Neural progenitor cell (in vitro differentiated cells): ENCODE results near the gene DVL2. TPM values are rescaled to one million over a fixed set of nuclear protein-coding genes. Genes with fewer than 3 reads are reported as not detected.
A peak's percentile ranks its signal among the peaks of the same experiment; 100 is the strongest.

Experiments used
- DNase-seq: peaks from one replicate; pipeline ENCODE4 v3.0.0-alpha.2; 2016; ENCODE audit warnings: low spot score
- H2AFZ ChIP-seq: fragments of 200-600 bp; sonication (generic); replicated peaks from 2 replicates; pipeline ENCODE4 v1.6.1; 2016; ENCODE audit warnings: antibody characterized with exemption
- H3F3A ChIP-seq: fragments of 200-600 bp; sonication (generic); 2 replicates; pipeline ENCODE4 v1.6.1; 2016; ENCODE audit warnings: antibody characterized with exemption, low read depth
- H3K27ac ChIP-seq: fragments of 200-600 bp; sonication (generic); 2 replicates; pipeline ENCODE4 v1.5.1; 2016; ENCODE audit warnings: mild to moderate bottlenecking
- H3K27me3 ChIP-seq: fragments of 200-600 bp; sonication (generic); 2 replicates; pipeline ENCODE4 v1.6.1; 2016; ENCODE audit warnings: mild to moderate bottlenecking, moderate library complexity
- H3K36me3 ChIP-seq: fragments of 200-600 bp; sonication (generic); 2 replicates; pipeline ENCODE4 v1.5.1; 2016
- H3K4me1 ChIP-seq: fragments of 200-600 bp; sonication (generic); 2 replicates; pipeline ENCODE4 v1.6.1; 2016; ENCODE audit warnings: mixed run types
- H3K4me2 ChIP-seq: fragments of 200-600 bp; sonication (generic); 2 replicates; pipeline ENCODE4 v1.6.1; 2016
- H3K4me3 ChIP-seq: fragments of 200-600 bp; sonication (generic); 2 replicates; pipeline ENCODE4 v1.5.1; 2016
- H3K79me2 ChIP-seq: fragments of 200-600 bp; sonication (generic); 2 replicates; pipeline ENCODE4 v1.6.1; 2016; ENCODE audit warnings: low read depth
- H3K9ac ChIP-seq: fragments of 200-600 bp; sonication (generic); 2 replicates; pipeline ENCODE4 v1.6.1; 2016
- H3K9me3 ChIP-seq: fragments of 200-600 bp; sonication (generic); 2 replicates; pipeline ENCODE4 v1.5.1; 2016; ENCODE audit warnings: low read depth
- H4K20me1 ChIP-seq: fragments of 200-600 bp; sonication (generic); 2 replicates; pipeline ENCODE4 v1.6.1; 2016; ENCODE audit warnings: low read depth
- H3K27ac Mint-ChIP-seq: 3 replicates; pipeline ENCODE4 v1.8.0; 2021; ENCODE audit warnings: mixed read lengths
- H3K27me3 Mint-ChIP-seq: 2 replicates; pipeline ENCODE4 v1.8.0; 2022; ENCODE audit warnings: low read depth, mild to moderate bottlenecking, inconsistent platforms, moderate library complexity, mixed read lengths; ENCODE audit not compliant: insufficient read depth
- H3K36me3 Mint-ChIP-seq: 3 replicates; pipeline ENCODE4 v1.8.0; 2021; ENCODE audit warnings: mixed read lengths
- H3K4me1 Mint-ChIP-seq: 3 replicates; pipeline ENCODE4 v1.8.0; 2021; ENCODE audit warnings: mixed read lengths
- H3K4me3 Mint-ChIP-seq: 3 replicates; pipeline ENCODE4 v1.8.0; 2021; ENCODE audit warnings: mild to moderate bottlenecking, moderate library complexity, mixed read lengths
- H3K9me3 Mint-ChIP-seq: 3 replicates; pipeline ENCODE4 v1.8.0; 2020; ENCODE audit warnings: mixed read lengths
- CTCF ChIP-seq: fragments of 200-600 bp; sonication (generic); IDR thresholded peaks from 2 replicates; pipeline ENCODE4 v1.5.1; 2017; ENCODE audit warnings: antibody characterized with exemption, mild to moderate bottlenecking
- EZH2 ChIP-seq: fragments of 200-600 bp; sonication (generic); IDR thresholded peaks from 2 replicates; pipeline ENCODE4 v1.6.1; 2017; ENCODE audit warnings: antibody characterized with exemption, mild to moderate bottlenecking, moderate library complexity
- EZH2phosphoT487 ChIP-seq: fragments of 200-600 bp; sonication (generic); IDR thresholded peaks from 2 replicates; pipeline ENCODE4 v1.6.1; 2017; ENCODE audit warnings: antibody characterized with exemption
- total RNA-seq: library from RNA; depleted of rRNA; stranded (reverse); fragments of >200 nt; gene quantifications from 2 replicates; pipeline ENCODE4 v1.2.3, GENCODE V29; 2015; ENCODE audit warnings: low replicate concordance

DVL2 gene
- total RNA-seq, 1 donor from 2014 or later: 43.9 TPM

GRCh38 chr17:7250695-7251627 is 16.6 kb upstream of the DVL2 start:
- Mint-ChIP-seq H3K9me3 (no peaks in the 10 kb centered on the region), H3K4me3 (peak overlapping the region; percentile 89), H3K27ac (peak overlapping the region; percentile 95), H3K36me3 (peaks cover 22% of the 10 kb centered on the region), H3K4me1 (peaks cover 34% of the 10 kb centered on the region), H3K27me3 (peaks cover 12% of the 10 kb centered on the region)
- peaks cover 3% of the 10 kb centered on the region for H3K36me3 ChIP-seq
- peak overlapping the region; percentile 100 for H3K4me2 ChIP-seq
- H4K20me1 ChIP-seq: peaks cover 34% of the 10 kb centered on the region
- H3K79me2 ChIP-seq: peaks cover 61% of the 10 kb centered on the region
- H3K27ac ChIP-seq: peak overlapping the region; percentile 98
- H3F3A ChIP-seq: peaks cover 18% of the 10 kb centered on the region
- peak overlapping the region; percentile 72 for H3K9ac ChIP-seq
- H3K27me3 ChIP-seq: no peaks in the 10 kb centered on the region
- TF ChIP-seq EZH2: no peak
- TF ChIP-seq EZH2phosphoT487: no peak
- no peak for TF ChIP-seq CTCF
- peak overlapping the region; percentile 61 for H3K4me3 ChIP-seq
- DNase-seq: peak; percentile 38
- H3K9me3 ChIP-seq: no peaks in the 10 kb centered on the region
- peaks cover 16% of the 10 kb centered on the region for H3K4me1 ChIP-seq
- H2AFZ ChIP-seq: no peak overlapping the region

- Histone ChIP-seq H2AFZ (no peak overlapping the region), H3K9ac (no peak overlapping the region), H3K79me2 (peaks cover 61% of the 10 kb centered on the region), H3K27ac (no peak overlapping the region), H3K4me3 (peak overlapping the region; percentile 61), H3K4me1 (peaks cover 16% of the 10 kb centered on the region), H3K36me3 (peaks cover 3% of the 10 kb centered on the region), H3F3A (peaks cover 22% of the 10 kb centered on the region), H3K27me3 (no peaks in the 10 kb centered on the region), H4K20me1 (peaks cover 34% of the 10 kb centered on the region), H3K9me3 (no peaks in the 10 kb centered on the region), H3K4me2 (peak overlapping the region; percentile 100)
- Mint-ChIP-seq H3K36me3 (peaks cover 23% of the 10 kb centered on the region), H3K9me3 (no peaks in the 10 kb centered on the region), H3K4me3 (peak overlapping the region; percentile 89), H3K27me3 (peaks cover 12% of the 10 kb centered on the region), H3K4me1 (peaks cover 34% of the 10 kb centered on the region), H3K27ac (peak overlapping the region; percentile 53)
- TF ChIP-seq CTCF (no peak), EZH2 (no peak), EZH2phosphoT487 (no peak)
- DNase-seq: no peak
Measured at GRCh38 chr17:7249830-7250229, 15.5 kb upstream of the DVL2 start.

GRCh38 chr17:7249214-7249613 is 14.9 kb upstream of the DVL2 start:
- no peak overlapping the region for H3K4me3 ChIP-seq
- H3K36me3 ChIP-seq: peaks cover 2% of the 10 kb centered on the region
- peak overlapping the region; percentile 89 for H3K4me3 Mint-ChIP-seq
- H3K27ac ChIP-seq: no peak overlapping the region
- H3K27ac Mint-ChIP-seq: no peak overlapping the region
- DNase-seq: no peak
- peaks cover 34% of the 10 kb centered on the region for H4K20me1 ChIP-seq
- no peaks in the 10 kb centered on the region for H3K27me3 ChIP-seq
- no peak overlapping the region for H2AFZ ChIP-seq
- peaks cover 16% of the 10 kb centered on the region for H3K4me1 ChIP-seq
- H3K4me1 Mint-ChIP-seq: peaks cover 34% of the 10 kb centered on the region
- no peak for TF ChIP-seq EZH2phosphoT487
- no peak for TF ChIP-seq EZH2
- H3K27me3 Mint-ChIP-seq: peaks cover 12% of the 10 kb centered on the region
- no peaks in the 10 kb centered on the region for H3K9me3 ChIP-seq
- peaks cover 61% of the 10 kb centered on the region for H3K79me2 ChIP-seq
- H3K9me3 Mint-ChIP-seq: no peaks in the 10 kb centered on the region
- H3K36me3 Mint-ChIP-seq: peaks cover 25% of the 10 kb centered on the region
- peaks cover 28% of the 10 kb centered on the region for H3F3A ChIP-seq
- peak overlapping the region; percentile 24 for H3K9ac ChIP-seq
- H3K4me2 ChIP-seq: peak overlapping the region; percentile 100

- Mint-ChIP-seq H3K27ac (no peak overlapping the region), H3K4me1 (peaks cover 32% of the 10 kb centered on the region), H3K4me3 (peak overlapping the region; percentile 89), H3K36me3 (peaks cover 24% of the 10 kb centered on the region), H3K9me3 (no peaks in the 10 kb centered on the region), H3K27me3 (peaks cover 12% of the 10 kb centered on the region)
- Histone ChIP-seq H3K4me3 (no peak overlapping the region), H3F3A (peaks cover 32% of the 10 kb centered on the region), H3K36me3 (no peaks in the 10 kb centered on the region), H3K4me2 (no peak overlapping the region), H3K9me3 (no peaks in the 10 kb centered on the region), H3K9ac (peak overlapping the region; percentile 24), H3K27me3 (no peaks in the 10 kb centered on the region), H3K79me2 (peaks cover 61% of the 10 kb centered on the region), H4K20me1 (peaks cover 34% of the 10 kb centered on the region), H2AFZ (no peak overlapping the region), H3K4me1 (peaks cover 16% of the 10 kb centered on the region), H3K27ac (no peak overlapping the region)
- TF ChIP-seq CTCF (no peak), EZH2phosphoT487 (no peak), EZH2 (no peak)
- DNase-seq: no peak
Measured at GRCh38 chr17:7248796-7249195, 14.5 kb upstream of the DVL2 start.
